Stomach (tissue), 9 donors: ENCODE measurements around the gene TRAPPC2L. TPM values are rescaled to one million over a fixed set of nuclear protein-coding genes. Genes with fewer than 3 reads are reported as not detected.
A peak's percentile ranks its signal among the peaks of the same experiment; 100 is the strongest.

Experiments
- DNase-seq, 2 donors: peaks; one replicate each; pipeline versions ENCODE4 v3.0.0 to v3.0.0-alpha.2; 2013 to 2019
- H3K27ac ChIP-seq, 5 donors: fragments of 200-600 bp in 4 of 5; sonication (generic) in 4 of 5; one replicate each; pipeline ENCODE4 v1.5.1; 2013 to 2019; ENCODE audit warnings: mild to moderate bottlenecking in 1 of 5, moderate library complexity in 1 of 5
- H3K27me3 ChIP-seq, 3 donors: fragments of 200-600 bp; sonication (generic); one replicate each; pipeline ENCODE4 v1.5.1; 2017 to 2019; ENCODE audit warnings: mixed run types in 1 of 3
- H3K36me3 ChIP-seq, 4 donors: fragments of 200-600 bp; sonication (generic); 1 replicate in 3 of 4; 2 replicates in 1 of 4; pipeline ENCODE4 v1.5.1; 2016 to 2019
- H3K4me1 ChIP-seq, 4 donors: fragments of 200-600 bp; sonication (generic); one replicate each; pipeline ENCODE4 v1.5.1; 2016 to 2019
- H3K4me3 ChIP-seq, 4 donors: fragments of 200-600 bp; sonication (generic) in 3 of 4; one replicate each; pipeline ENCODE4 v1.5.1; 2016 to 2019; ENCODE audit warnings: mild to moderate bottlenecking in 1 of 4
- H3K9me3 ChIP-seq, 4 donors: fragments of 200-600 bp; sonication (generic); one replicate each; pipeline ENCODE4 v1.5.1; 2016 to 2019
- EP300 ChIP-seq: sonication (generic); formaldehyde crosslinking; IDR thresholded peaks from one replicate; pipeline ENCODE4 v1.6.1; 2017; ENCODE audit warnings: antibody characterized with exemption
- POLR2A ChIP-seq, 4 donors: fragments of 450-650 bp; IDR thresholded peaks; one replicate each; pipeline ENCODE4 v1.6.1; 2016; ENCODE audit warnings: antibody characterized with exemption in 4 of 4, control low read depth in 2 of 4, mild to moderate bottlenecking in 1 of 4, moderate library complexity in 1 of 4
- POLR2AphosphoS5 ChIP-seq, 3 donors: sonication (generic); formaldehyde crosslinking; IDR thresholded peaks; one replicate each; pipeline ENCODE4 v1.6.1; 2016; ENCODE audit warnings: antibody characterized with exemption in 3 of 3
- WGBS, 5 donors: extraction: QIAGEN DNeasy Blood & Tissue Kit in 3 of 5; methylation state at CpG; one replicate each; pipeline versions ENCODE4 v1.1.5 to v1.1.7; 2013 to 2018; 5-methylcytosine and 5-hydroxymethylcytosine counted together
- intact Hi-C: fragments of 100-400 bp; cut with DNase I; formaldehyde crosslinking; loops from one replicate; pipeline ENCODE4 v1.15.1; 2023; ENCODE audit warnings: low total_unique reads
- polyA plus RNA-seq, 3 donors: library from polyadenylated mRNA; stranded (reverse); fragments of 200-250 nt; gene quantifications; one replicate each; pipeline ENCODE4 v1.2.3, GENCODE V29; 2013
- total RNA-seq, 5 donors: library from RNA; depleted of rRNA; stranded (reverse); fragments of >200 nt; gene quantifications; one replicate each; pipeline versions ENCODE4 v1.1.0 to v1.2.3, GENCODE V29; 2014 to 2016
- TF ChIP-seq, protein P1 (sequence below), 7 experiments: fragments of 450-650 bp in 4 of 7; fragments of 200-600 bp in 3 of 7; sonication (generic) in 3 of 7; IDR thresholded peaks; one replicate each; pipeline ENCODE4 v1.5.1; 2016 to 2019; ENCODE audit warnings: antibody characterized with exemption in 7 of 7, control low read depth in 2 of 7, mild to moderate bottlenecking in 1 of 7
- donor health status: healthy with polysubstance abuse.
- donor health status: Bipolar disorder and iron deficiency.
- donor health status: healthy.

The TRAPPC2L gene
- total and polyA plus RNA-seq, 8 donors, result 2.9 to 107 (median 30.4) TPM

- H3K4me1 ChIP-seq, result peaks cover 24 to 48% (median 44%) of the 10 kb centered on the region in 4 donors
- peaks cover 14 to 51% (median 40%) of the 10 kb centered on the region in 4 donors for H3K36me3 ChIP-seq
- H3K27me3 ChIP-seq, result no peaks in the 10 kb centered on the region
- intact Hi-C loops, result no loop called here
- peak overlapping the region in 4 of 5 donors; percentile 91 to 94 (median 92) for H3K27ac ChIP-seq
- TF ChIP-seq POLR2A (IDR thresholded peaks at IDR 0.05) (no peak), POLR2AphosphoS5 (IDR thresholded peaks at IDR 0.05) (no peak), EP300 (no peak)
- TF ChIP-seq, protein P1, sequence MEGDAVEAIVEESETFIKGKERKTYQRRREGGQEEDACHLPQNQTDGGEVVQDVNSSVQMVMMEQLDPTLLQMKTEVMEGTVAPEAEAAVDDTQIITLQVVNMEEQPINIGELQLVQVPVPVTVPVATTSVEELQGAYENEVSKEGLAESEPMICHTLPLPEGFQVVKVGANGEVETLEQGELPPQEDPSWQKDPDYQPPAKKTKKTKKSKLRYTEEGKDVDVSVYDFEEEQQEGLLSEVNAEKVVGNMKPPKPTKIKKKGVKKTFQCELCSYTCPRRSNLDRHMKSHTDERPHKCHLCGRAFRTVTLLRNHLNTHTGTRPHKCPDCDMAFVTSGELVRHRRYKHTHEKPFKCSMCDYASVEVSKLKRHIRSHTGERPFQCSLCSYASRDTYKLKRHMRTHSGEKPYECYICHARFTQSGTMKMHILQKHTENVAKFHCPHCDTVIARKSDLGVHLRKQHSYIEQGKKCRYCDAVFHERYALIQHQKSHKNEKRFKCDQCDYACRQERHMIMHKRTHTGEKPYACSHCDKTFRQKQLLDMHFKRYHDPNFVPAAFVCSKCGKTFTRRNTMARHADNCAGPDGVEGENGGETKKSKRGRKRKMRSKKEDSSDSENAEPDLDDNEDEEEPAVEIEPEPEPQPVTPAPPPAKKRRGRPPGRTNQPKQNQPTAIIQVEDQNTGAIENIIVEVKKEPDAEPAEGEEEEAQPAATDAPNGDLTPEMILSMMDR (IDR thresholded peaks at IDR 0.05), result no peak
- no peak for DNase-seq
- H3K9me3 ChIP-seq, result no peaks in the 10 kb centered on the region
- H3K4me3 ChIP-seq, result peak overlapping the region; percentile 95 to 99 (median 97)
- WGBS, 5 donors, result 80 to 88% (median 84%) methylated on average over 10 to 13 of the region's 13 CpGs
These were observed 1.2 kb upstream of the TRAPPC2L start for GRCh38 chr16:88855736-88856121.

- DNase-seq, result peak in 1 of 2 donors; percentile 49
- H3K9me3 ChIP-seq, result no peaks in the 10 kb centered on the region
- H3K4me1 ChIP-seq, result peaks cover 24 to 48% (median 44%) of the 10 kb centered on the region in 4 donors
- peaks cover 20 to 51% (median 41%) of the 10 kb centered on the region in 4 donors for H3K36me3 ChIP-seq
- peak overlapping the region; percentile 91 to 94 (median 92) for H3K27ac ChIP-seq
- WGBS, 5 donors, result 10 to 39% (median 16%) methylated on average over 14 to 49 of the region's 53 CpGs
- no peaks in the 10 kb centered on the region for H3K27me3 ChIP-seq
- TF ChIP-seq POLR2A (IDR thresholded peaks at IDR 0.05), result no peak
- TF ChIP-seq, protein P1 (IDR thresholded peaks at IDR 0.05), result no peak
- TF ChIP-seq POLR2AphosphoS5 (IDR thresholded peaks at IDR 0.05), result no peak
- no peak for TF ChIP-seq EP300
- intact Hi-C loops, result no loop called here
- H3K4me3 ChIP-seq, result peak overlapping the region; percentile 95 to 99 (median 97)
These were observed 652 bp upstream of the TRAPPC2L start for GRCh38 chr16:88856122-88856827.

DNA sequence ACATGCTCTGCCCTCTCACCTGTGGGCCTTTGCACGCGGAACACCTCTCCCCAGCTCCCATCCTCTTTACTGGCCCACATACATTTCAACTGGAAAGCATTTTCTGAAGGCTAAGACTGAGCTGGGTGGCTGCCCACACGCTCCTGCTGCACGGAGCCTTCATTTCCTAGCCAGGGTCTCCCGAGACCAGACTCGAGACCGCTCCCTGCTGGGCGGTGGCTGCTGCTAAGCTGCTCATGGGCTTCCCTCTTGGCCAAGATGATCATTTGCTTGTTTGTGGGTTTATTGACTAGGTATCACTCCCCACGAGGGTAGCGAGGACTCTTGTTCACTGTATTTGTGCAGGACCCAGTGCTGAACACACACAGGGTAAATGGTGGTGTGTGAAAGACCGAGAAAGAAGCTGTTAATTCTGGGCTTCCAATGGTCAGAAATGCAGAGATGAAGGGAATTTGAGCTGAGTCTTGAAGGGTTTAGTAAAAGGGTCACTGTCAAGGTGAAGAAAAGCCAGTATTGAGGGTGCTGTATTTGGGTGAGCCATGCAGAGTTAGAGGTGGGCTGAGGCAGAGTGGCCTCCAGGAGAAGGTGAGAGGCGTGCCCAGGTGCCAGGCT is 907 bp downstream of the TRAPPC2L start:
- intact Hi-C loops, result no loop called here

More for the DNA sequence above, 907 bp downstream of the TRAPPC2L start:
- no peaks in the 10 kb centered on the region for H3K27me3 ChIP-seq
- no peaks in the 10 kb centered on the region for H3K9me3 ChIP-seq
- H3K27ac ChIP-seq, result peak overlapping the region; percentile 89 to 94 (median 92)
- DNase-seq, result peak; percentile 76 to 92
- WGBS, 5 donors, result 13 to 16% (median 14%) methylated on average over 12 of the region's 12 CpGs
- H3K36me3 ChIP-seq, result peaks cover 33 to 57% (median 51%) of the 10 kb centered on the region in 4 donors
- TF ChIP-seq, protein P1 (IDR thresholded peaks at IDR 0.05), result peak in 5 of 7 experiments; percentile 14 to 58 (median 48)
- TF ChIP-seq EP300 (no peak), POLR2AphosphoS5 (IDR thresholded peaks at IDR 0.05) (peak in 1 of 3 donors; percentile 38), POLR2A (IDR thresholded peaks at IDR 0.05) (no peak)
- H3K4me1 ChIP-seq, result peaks cover 24 to 48% (median 44%) of the 10 kb centered on the region in 4 donors
- peak overlapping the region; percentile 95 to 99 (median 97) for H3K4me3 ChIP-seq
